WERI-Rb-1 (cell line): Measurements from ENCODE around the gene RAD1.

Experiments
- DNase-seq: peaks from one replicate; pipeline ENCODE4 v3.0.0-alpha.2; 2020
- H3K27ac ChIP-seq: fragments of 250-450 bp; sonication (Bioruptor Pico); 2 replicates; pipeline ENCODE4 v1.5.1; 2020; ENCODE audit warnings: mild to moderate bottlenecking, moderate library complexity
- H3K27me3 ChIP-seq: fragments of 250-450 bp; sonication (Bioruptor Pico); 2 replicates; pipeline ENCODE4 v1.5.1; 2021; ENCODE audit warnings: mild to moderate bottlenecking, low read depth, moderate library complexity; ENCODE audit not compliant: insufficient read depth, severe bottlenecking
- H3K36me3 ChIP-seq: fragments of 250-450 bp; sonication (Bioruptor Pico); 2 replicates; pipeline ENCODE4 v1.5.1; 2020; ENCODE audit warnings: mild to moderate bottlenecking, moderate library complexity
- H3K4me3 ChIP-seq: 2 replicates; pipeline ENCODE4 v1.5.1; 2011; ENCODE audit warnings: low read depth, mild to moderate bottlenecking, control low read depth, low read length
- H3K9me3 ChIP-seq: fragments of 250-450 bp; sonication (Bioruptor Pico); 2 replicates; pipeline ENCODE4 v1.5.1; 2021; ENCODE audit warnings: mild to moderate bottlenecking, moderate library complexity; ENCODE audit not compliant: severe bottlenecking
- TF ChIP-seq, protein P1 (sequence below): IDR thresholded peaks from 2 replicates; pipeline ENCODE4 v1.5.1; 2011; ENCODE audit warnings: low read depth, mild to moderate bottlenecking, control low read depth, inconsistent platforms, low read length

Gene RAD1

DNA sequence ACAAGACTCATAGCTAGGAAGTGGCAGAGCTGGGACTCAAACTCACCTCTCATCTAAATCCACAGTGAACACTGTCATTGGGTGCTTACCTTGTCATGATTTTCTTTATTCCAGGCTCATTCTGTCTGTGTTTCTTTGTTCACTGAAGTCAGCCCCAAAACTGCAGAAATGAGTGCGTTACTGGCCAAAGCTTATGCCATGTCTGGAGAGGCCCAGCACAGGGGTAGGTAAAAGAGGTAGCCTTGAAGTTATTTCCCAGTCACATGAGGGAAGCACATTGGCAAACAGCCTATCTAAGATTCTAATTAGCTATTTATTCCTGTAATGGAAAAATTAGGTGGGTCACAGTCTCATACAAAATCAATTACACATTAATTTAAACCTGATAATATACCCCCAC is 46.5 kb downstream of the RAD1 start:
- H3K27me3 ChIP-seq, result no peaks in the 10 kb centered on the region
- H3K36me3 ChIP-seq, result no peaks in the 10 kb centered on the region
- DNase-seq, result no peak
- no peak overlapping the region for H3K27ac ChIP-seq
- no peak overlapping the region for H3K4me3 ChIP-seq
- TF ChIP-seq, protein P1, sequence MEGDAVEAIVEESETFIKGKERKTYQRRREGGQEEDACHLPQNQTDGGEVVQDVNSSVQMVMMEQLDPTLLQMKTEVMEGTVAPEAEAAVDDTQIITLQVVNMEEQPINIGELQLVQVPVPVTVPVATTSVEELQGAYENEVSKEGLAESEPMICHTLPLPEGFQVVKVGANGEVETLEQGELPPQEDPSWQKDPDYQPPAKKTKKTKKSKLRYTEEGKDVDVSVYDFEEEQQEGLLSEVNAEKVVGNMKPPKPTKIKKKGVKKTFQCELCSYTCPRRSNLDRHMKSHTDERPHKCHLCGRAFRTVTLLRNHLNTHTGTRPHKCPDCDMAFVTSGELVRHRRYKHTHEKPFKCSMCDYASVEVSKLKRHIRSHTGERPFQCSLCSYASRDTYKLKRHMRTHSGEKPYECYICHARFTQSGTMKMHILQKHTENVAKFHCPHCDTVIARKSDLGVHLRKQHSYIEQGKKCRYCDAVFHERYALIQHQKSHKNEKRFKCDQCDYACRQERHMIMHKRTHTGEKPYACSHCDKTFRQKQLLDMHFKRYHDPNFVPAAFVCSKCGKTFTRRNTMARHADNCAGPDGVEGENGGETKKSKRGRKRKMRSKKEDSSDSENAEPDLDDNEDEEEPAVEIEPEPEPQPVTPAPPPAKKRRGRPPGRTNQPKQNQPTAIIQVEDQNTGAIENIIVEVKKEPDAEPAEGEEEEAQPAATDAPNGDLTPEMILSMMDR, result no peak
- H3K9me3 ChIP-seq, result no peaks in the 10 kb centered on the region

- no peak overlapping the region for H3K27ac ChIP-seq
- no peaks in the 10 kb centered on the region for H3K27me3 ChIP-seq
- DNase-seq, result no peak
- TF ChIP-seq, protein P1, result no peak
- H3K9me3 ChIP-seq, result no peaks in the 10 kb centered on the region
- H3K36me3 ChIP-seq, result no peaks in the 10 kb centered on the region
- no peak overlapping the region for H3K4me3 ChIP-seq
These were observed 47.6 kb downstream of the RAD1 start for GRCh38 chr5:34867660-34868059.

DNA sequence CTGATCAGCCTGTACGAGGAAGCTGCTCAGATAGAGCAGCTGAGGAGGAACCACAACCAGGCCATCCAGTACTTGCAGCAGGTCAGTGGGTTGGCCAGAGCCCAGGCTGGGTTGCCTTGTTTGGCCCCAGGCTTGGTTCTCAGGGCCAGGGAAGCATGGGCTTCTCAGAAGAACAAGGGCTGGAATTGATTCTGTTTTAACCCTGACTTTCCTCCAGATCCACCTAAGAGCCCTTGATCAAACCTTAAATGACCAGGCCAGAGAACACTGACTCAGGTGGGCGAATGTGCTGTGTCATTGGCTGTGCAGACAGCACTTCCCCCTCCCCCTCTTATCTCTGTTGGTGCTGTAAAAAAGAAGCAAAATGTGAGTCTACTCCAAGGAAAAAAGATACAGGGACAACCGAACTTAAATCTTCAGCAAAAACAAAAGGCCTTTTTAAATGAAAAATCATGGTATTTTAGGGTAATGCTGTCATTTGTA is 48.3 kb downstream of the RAD1 start:
- TF ChIP-seq, protein P1, result no peak
- H3K27me3 ChIP-seq, result no peaks in the 10 kb centered on the region
- no peak overlapping the region for H3K4me3 ChIP-seq
- no peak for DNase-seq
- no peaks in the 10 kb centered on the region for H3K36me3 ChIP-seq
- no peaks in the 10 kb centered on the region for H3K9me3 ChIP-seq
- H3K27ac ChIP-seq, result no peak overlapping the region

DNA sequence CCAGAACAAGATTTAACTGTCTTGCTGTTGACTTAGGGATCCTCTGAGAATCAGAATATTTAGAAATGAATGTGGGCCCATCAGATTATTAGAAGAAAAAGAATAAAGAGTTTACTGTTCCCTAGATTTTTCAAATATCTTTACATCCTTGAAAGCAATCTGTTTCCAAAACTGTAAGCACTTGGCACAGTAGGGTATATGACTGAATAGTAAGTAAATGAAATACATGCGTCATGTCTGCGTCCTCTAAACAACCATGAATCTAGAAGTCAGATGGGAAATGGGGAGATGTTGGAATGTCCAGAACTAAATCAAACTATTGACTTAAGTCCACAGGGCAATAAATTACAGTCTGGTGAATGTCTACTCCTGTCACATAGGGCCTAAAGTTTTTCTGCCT is 50.2 kb downstream of the RAD1 start:
- Histone ChIP-seq H3K27me3 (no peaks in the 10 kb centered on the region), H3K36me3 (no peaks in the 10 kb centered on the region), H3K9me3 (no peaks in the 10 kb centered on the region), H3K27ac (no peak overlapping the region), H3K4me3 (no peak overlapping the region)
- TF ChIP-seq, protein P1, result no peak
- no peak for DNase-seq

- TF ChIP-seq, protein P1, result no peak
- no peak overlapping the region for H3K4me3 ChIP-seq
- no peak overlapping the region for H3K27ac ChIP-seq
- DNase-seq, result no peak
- no peaks in the 10 kb centered on the region for H3K36me3 ChIP-seq
- no peaks in the 10 kb centered on the region for H3K27me3 ChIP-seq
- H3K9me3 ChIP-seq, result no peaks in the 10 kb centered on the region
These were observed 51.4 kb downstream of the RAD1 start for GRCh38 chr5:34863946-34864345.

GRCh38 chr5:34859253-34859652 is 56.1 kb downstream of the RAD1 start:
- Histone ChIP-seq H3K9me3 (no peaks in the 10 kb centered on the region), H3K27ac (no peak overlapping the region), H3K27me3 (no peaks in the 10 kb centered on the region), H3K36me3 (no peaks in the 10 kb centered on the region), H3K4me3 (no peak overlapping the region)
- TF ChIP-seq, protein P1, result no peak
- DNase-seq, result no peak
